Spleen (tissue), 11 donors: ENCODE results near the gene BHLHA9. TPM values are rescaled to one million over a fixed set of nuclear protein-coding genes. Genes with fewer than 3 reads are reported as not detected.

Experiments used
- DNase-seq: peaks from one replicate; pipeline ENCODE4 v3.0.0-alpha.2; 2020
- H3K27ac ChIP-seq, 8 donors: fragments of 200-600 bp; sonication (generic) in 7 of 8; 1 replicate in 4 of 8; 2 replicates in 4 of 8; pipeline versions ENCODE4 v1.5.0 to v1.8.0; 2016 to 2021; ENCODE audit warnings: inconsistent platforms in 4 of 8, mild to moderate bottlenecking in 4 of 8, moderate library complexity in 1 of 8
- H3K27me3 ChIP-seq, 7 donors: fragments of 200-600 bp; sonication (generic) in 6 of 7; replicated peaks in 1 of 7; 1 replicate in 4 of 7; 2 replicates in 3 of 7; pipeline versions ENCODE4 v1.5.0 to v1.8.0; 2016 to 2021; ENCODE audit warnings: inconsistent platforms in 3 of 7, mild to moderate bottlenecking in 1 of 7
- H3K36me3 ChIP-seq, 6 donors: fragments of 200-600 bp; sonication (generic) in 5 of 6; 1 replicate in 4 of 6; 2 replicates in 2 of 6; pipeline versions ENCODE4 v1.5.0 to v1.8.0; 2016 to 2021; ENCODE audit warnings: inconsistent platforms in 2 of 6
- H3K4me1 ChIP-seq, 6 donors: fragments of 200-600 bp; sonication (generic) in 5 of 6; 1 replicate in 3 of 6; 2 replicates in 3 of 6; pipeline versions ENCODE4 v1.5.0 to v1.8.0; 2016 to 2021; ENCODE audit warnings: inconsistent platforms in 3 of 6
- H3K4me3 ChIP-seq, 8 donors: fragments of 200-600 bp; sonication (generic) in 7 of 8; 1 replicate in 4 of 8; 2 replicates in 4 of 8; pipeline versions ENCODE4 v1.5.0 to v1.8.0; 2016 to 2021; ENCODE audit warnings: inconsistent platforms in 4 of 8, mild to moderate bottlenecking in 4 of 8, moderate library complexity in 2 of 8
- H3K9me3 ChIP-seq, 8 donors: fragments of 200-600 bp; sonication (generic) in 7 of 8; 1 replicate in 4 of 8; 2 replicates in 4 of 8; pipeline versions ENCODE4 v1.5.0 to v1.8.0; 2016 to 2021; ENCODE audit warnings: inconsistent platforms in 4 of 8
- CTCF ChIP-seq, 11 experiments: fragments of 200-600 bp in 7 of 11; fragments of 450-650 bp in 4 of 11; sonication (generic) in 4 of 11; IDR thresholded peaks in 8 of 11; conservative IDR thresholded peaks in 3 of 11; 1 replicate in 7 of 11; 2 replicates in 4 of 11; pipeline versions ENCODE4 v1.4.0 to v1.8.0; 2016 to 2021; ENCODE audit warnings: antibody characterized with exemption in 11 of 11, inconsistent platforms in 4 of 11, mild to moderate bottlenecking in 1 of 11
- POLR2A ChIP-seq, 3 donors: fragments of 450-650 bp; IDR thresholded peaks; one replicate each; pipeline ENCODE4 v1.5.1; 2017; ENCODE audit warnings: antibody characterized with exemption in 3 of 3, mild to moderate bottlenecking in 1 of 3
- POLR2AphosphoS5 ChIP-seq, 3 donors: sonication (generic); formaldehyde crosslinking; IDR thresholded peaks; one replicate each; pipeline ENCODE4 v1.5.1; 2017; ENCODE audit warnings: antibody characterized with exemption in 3 of 3
- WGBS, 5 donors: extraction: QIAGEN DNeasy Blood & Tissue Kit in 3 of 5; methylation state at CpG; one replicate each; pipeline versions ENCODE4 v1.1.5 to v1.1.7; 2013 to 2018; 5-methylcytosine and 5-hydroxymethylcytosine counted together
- intact Hi-C: fragments of 100-400 bp; cut with DNase I; formaldehyde crosslinking; loops from one replicate; pipeline ENCODE4 v1.15.0; 2023; ENCODE audit warnings: low total_unique reads
- polyA plus RNA-seq, 3 donors: library from polyadenylated mRNA; stranded (reverse); fragments of 200-250 nt; gene quantifications; one replicate each; pipeline ENCODE4 v1.2.1, GENCODE V29; 2013
- total RNA-seq, 7 donors: library from RNA; depleted of rRNA in 3 of 7; stranded (reverse); fragments of >200 nt in 3 of 7; fragmentation: NEBNext Ultra II Directional in 4 of 7; extraction: Animal tissue kit (Norgen Biotek cat#: 25700) in 4 of 7; gene quantifications; one replicate each; pipeline versions ENCODE4 v1.1.0 to v1.2.1, GENCODE V29; 2016 to 2021
- donor health status: healthy with polysubstance abuse.
- donor health status: DM: no; HTN: no; CAD: no; lungs with moderate emphysema.
- donor health status: DM: no; HTN: no; CAD: no.
- donor health status: Bipolar disorder and iron deficiency.
- donor health status: healthy.
- donor health status: DM: no; HTN: no; CAD: no.
- donor health status: DM: yes; HTN: yes; CAD: no.

Gene BHLHA9
- total and polyA plus RNA-seq, 10 donors: not detected

GRCh38 chr17:1275962-1276736 lies 5.9 kb downstream of the BHLHA9 start:
- Histone ChIP-seq H3K4me3 (no peak overlapping the region), H3K4me1 (peaks cover 0 to 17% (median 7%) of the 10 kb centered on the region in 6 donors), H3K36me3 (no peaks in the 10 kb centered on the region), H3K27me3 (peaks cover 0 to 64% (median 12%) of the 10 kb centered on the region in 7 donors), H3K9me3 (no peaks in the 10 kb centered on the region), H3K27ac (no peak overlapping the region)
- intact Hi-C loops: no loop called here
- WGBS, 5 donors: 23 to 30% (median 25%) methylated on average over 26 to 28 of the region's 28 CpGs
- DNase-seq: peak; percentile 89
- peak in 1 of 3 donors; percentile 14 for TF ChIP-seq POLR2AphosphoS5 (IDR thresholded peaks at IDR 0.05)
- no peak for TF ChIP-seq POLR2A (IDR thresholded peaks at IDR 0.05)
- TF ChIP-seq CTCF (IDR thresholded peaks at IDR 0.05 in 8 of 11, conservative IDR thresholded peaks at IDR 0.05 in 3 of 11): peak; percentile 50 to 88 (median 81)

GRCh38 chr17:1280652-1281051 lies 10.4 kb downstream of the BHLHA9 start:
- DNase-seq: no peak
- H3K4me3 ChIP-seq: no peak overlapping the region
- TF ChIP-seq CTCF (IDR thresholded peaks at IDR 0.05 in 8 of 11, conservative IDR thresholded peaks at IDR 0.05 in 3 of 11) (no peak), POLR2AphosphoS5 (IDR thresholded peaks at IDR 0.05) (no peak), POLR2A (IDR thresholded peaks at IDR 0.05) (no peak)
- WGBS, 5 donors: 88 to 90% (median 90%) methylated on average over 9 to 23 of the region's 23 CpGs
- no peak overlapping the region for H3K27ac ChIP-seq
- no peaks in the 10 kb centered on the region for H3K36me3 ChIP-seq
- no peaks in the 10 kb centered on the region for H3K9me3 ChIP-seq
- intact Hi-C loops: no loop called here
- peaks cover 0 to 40% (median 0%) of the 10 kb centered on the region in 7 donors for H3K27me3 ChIP-seq
- peaks cover 0 to 8% (median 7%) of the 10 kb centered on the region in 6 donors for H3K4me1 ChIP-seq

GRCh38 chr17:1286379-1287106 lies 16.3 kb downstream of the BHLHA9 start:
- intact Hi-C loops: no loop called here
- H3K4me3 ChIP-seq: no peak overlapping the region
- H3K27me3 ChIP-seq: no peaks in the 10 kb centered on the region
- no peak for DNase-seq
- H3K36me3 ChIP-seq: no peaks in the 10 kb centered on the region
- H3K27ac ChIP-seq: no peak overlapping the region
- no peaks in the 10 kb centered on the region for H3K9me3 ChIP-seq
- H3K4me1 ChIP-seq: no peaks in the 10 kb centered on the region
- 83 to 92% (median 90%) methylated on average over 16 to 19 of the region's 19 CpGs for WGBS, 5 donors
- TF ChIP-seq CTCF (IDR thresholded peaks at IDR 0.05 in 8 of 11, conservative IDR thresholded peaks at IDR 0.05 in 3 of 11) (no peak), POLR2AphosphoS5 (IDR thresholded peaks at IDR 0.05) (no peak), POLR2A (IDR thresholded peaks at IDR 0.05) (no peak)

GRCh38 chr17:1289695-1290094 lies 19.5 kb downstream of the BHLHA9 start:
- intact Hi-C loops: no loop called here
- Histone ChIP-seq H3K4me3 (no peak overlapping the region), H3K27me3 (no peaks in the 10 kb centered on the region), H3K4me1 (peaks cover 0 to 12% (median 6%) of the 10 kb centered on the region in 6 donors), H3K9me3 (no peaks in the 10 kb centered on the region), H3K36me3 (no peaks in the 10 kb centered on the region), H3K27ac (no peak overlapping the region)
- TF ChIP-seq CTCF (IDR thresholded peaks at IDR 0.05 in 8 of 11, conservative IDR thresholded peaks at IDR 0.05 in 3 of 11): no peak
- TF ChIP-seq POLR2AphosphoS5 (IDR thresholded peaks at IDR 0.05): no peak
- no peak for TF ChIP-seq POLR2A (IDR thresholded peaks at IDR 0.05)
- DNase-seq: no peak
- WGBS, 5 donors: 87 to 95% (median 91%) methylated on average over 11 of the region's 11 CpGs
